AG10803 (cell line): Measurements from ENCODE around the gene EBF3.
A peak's percentile ranks its signal among the peaks of the same experiment; 100 is the strongest.

ENCODE experiments used
- DNase-seq: peaks from one replicate; pipeline ENCODE4 v3.0.0; 2010; ENCODE audit warnings: low read depth
- H3K4me3 ChIP-seq: 2 replicates; pipeline ENCODE4 v1.5.1; 2011; ENCODE audit warnings: mild to moderate bottlenecking, low read length, control low read depth
- CTCF ChIP-seq: conservative IDR thresholded peaks from 2 replicates; pipeline ENCODE4 v1.5.1; 2011; ENCODE audit warnings: mild to moderate bottlenecking, low read length, control low read depth, inconsistent platforms

EBF3 gene

GRCh38 chr10:129949411-129949810, 14.7 kb downstream of the EBF3 start:
- DNase-seq, result no peak
- no peak for TF ChIP-seq CTCF

GRCh38 chr10:129946859-129947258, 17.2 kb downstream of the EBF3 start:
- no peak for TF ChIP-seq CTCF
- DNase-seq, result no peak
- H3K4me3 ChIP-seq, result no peak overlapping the region

More at GRCh38 chr10:129949411-129949810, 14.7 kb downstream of the EBF3 start:
- H3K4me3 ChIP-seq, result no peak overlapping the region

GRCh38 chr10:129945941-129946760, 17.9 kb downstream of the EBF3 start:
- H3K4me3 ChIP-seq, result peak overlapping the region; percentile 5; the same call in 1 of the 2 replicates
- no peak for TF ChIP-seq CTCF
- DNase-seq, result peak; percentile 77

- TF ChIP-seq CTCF, result no peak
- H3K4me3 ChIP-seq, result no peak overlapping the region
- no peak for DNase-seq
These were observed 18.5 kb downstream of the EBF3 start for GRCh38 chr10:129945526-129945925.

- DNase-seq, result no peak
- H3K4me3 ChIP-seq, result no peak overlapping the region
- no peak for TF ChIP-seq CTCF
These were observed 19.0 kb downstream of the EBF3 start for GRCh38 chr10:129945064-129945463.

GRCh38 chr10:129944456-129944855, 19.6 kb downstream of the EBF3 start:
- no peak for TF ChIP-seq CTCF
- no peak overlapping the region for H3K4me3 ChIP-seq
- no peak for DNase-seq
